ENCODE results near the gene SGSH.
"Not testable (repeated sequence)": the region's sequence is repeated elsewhere in the genome, so short reads cannot be mapped to it uniquely, and the experiment has no call there.

SGSH gene

GRCh38 chr17:80253631-80254395 lies 33.7 kb upstream of the SGSH start:
- DNase-seq (ENCODE audit: low spot score): no peak

GRCh38 chr17:80252871-80253270 lies 32.7 kb upstream of the SGSH start:
- no peak for DNase-seq (ENCODE audit: low spot score)

GRCh38 chr17:80251966-80252365 lies 31.8 kb upstream of the SGSH start:
- no peak for DNase-seq (ENCODE audit: low spot score)

GRCh38 chr17:80248894-80249710 lies 29.0 kb upstream of the SGSH start:
- no peak for DNase-seq (ENCODE audit: low spot score)

- DNase-seq (ENCODE audit: low spot score): no peak
Measured at GRCh38 chr17:80248001-80248893, 28.1 kb upstream of the SGSH start.

- no peak for DNase-seq (ENCODE audit: low spot score)
Measured at GRCh38 chr17:80247561-80247960, 27.4 kb upstream of the SGSH start.

GRCh38 chr17:80246726-80247125 lies 26.6 kb upstream of the SGSH start:
- no peak for DNase-seq (ENCODE audit: low spot score)

- no peak for DNase-seq (ENCODE audit: low spot score)
Measured at GRCh38 chr17:80246266-80246681, 26.1 kb upstream of the SGSH start.

GRCh38 chr17:80245566-80246265 lies 25.6 kb upstream of the SGSH start:
- DNase-seq (ENCODE audit: low spot score): no peak

GRCh38 chr17:80244871-80245509 lies 24.9 kb upstream of the SGSH start:
- no peak for DNase-seq (ENCODE audit: low spot score)

GRCh38 chr17:80244448-80244847 lies 24.3 kb upstream of the SGSH start:
- DNase-seq (ENCODE audit: low spot score): not testable (repeated sequence)

GRCh38 chr17:80243526-80244433 lies 23.6 kb upstream of the SGSH start:
- no peak for DNase-seq (ENCODE audit: low spot score)

- DNase-seq (ENCODE audit: low spot score): no peak
Measured at GRCh38 chr17:80242505-80242904, 22.4 kb upstream of the SGSH start.

- no peak for DNase-seq (ENCODE audit: low spot score)
Measured at GRCh38 chr17:80237386-80237785, 17.3 kb upstream of the SGSH start.

GRCh38 chr17:80236911-80237310 lies 16.8 kb upstream of the SGSH start:
- DNase-seq (ENCODE audit: low spot score): no peak

- no peak for DNase-seq (ENCODE audit: low spot score)
Measured at GRCh38 chr17:80233202-80233601, 13.1 kb upstream of the SGSH start.

GRCh38 chr17:80232438-80232837 lies 12.3 kb upstream of the SGSH start:
- no peak for DNase-seq (ENCODE audit: low spot score)

- DNase-seq (ENCODE audit: low spot score): no peak
Measured at GRCh38 chr17:80229011-80229410, 8.9 kb upstream of the SGSH start.

GRCh38 chr17:80228477-80228876 lies 8.3 kb upstream of the SGSH start:
- DNase-seq (ENCODE audit: low spot score): no peak

GRCh38 chr17:80227666-80228065 lies 7.5 kb upstream of the SGSH start:
- DNase-seq (ENCODE audit: low spot score): no peak
